Keratinocyte (primary cell): ENCODE data around the gene PRKN. TPM values are rescaled to one million over a fixed set of nuclear protein-coding genes. Genes with fewer than 3 reads are reported as not detected.

Source experiments
- DNase-seq: peaks from one replicate; pipeline ENCODE4 v3.0.0-alpha.2; 2011; ENCODE audit warnings: low read depth, missing footprints, low spot score
- FAIRE-seq: peaks from 2 replicates; lab custom pipeline; 2011; peaks lifted over from hg19 to GRCh38; lab: Jason Lieb, UNC
- H2AFZ ChIP-seq: 2 replicates; pipeline ENCODE4 v1.6.0; 2012; ENCODE audit warnings: low read length, control low read depth, inconsistent platforms; ENCODE audit not compliant: control insufficient read depth
- H3K27ac ChIP-seq: 2 replicates; pipeline ENCODE4 v1.5.1; 2011; ENCODE audit warnings: low read length; ENCODE audit not compliant: control insufficient read depth, insufficient read depth
- H3K27me3 ChIP-seq: 3 replicates; pipeline ENCODE4 v1.6.0; 2011; ENCODE audit warnings: low read length; ENCODE audit not compliant: control insufficient read depth, insufficient read depth; ENCODE audit errors: extremely low read depth
- H3K36me3 ChIP-seq, 2 experiments: 2 replicates in 1 of 2; 3 replicates in 1 of 2; pipeline ENCODE4 v1.5.1; 2011; ENCODE audit warnings: low read length in 2 of 2, mild to moderate bottlenecking in 1 of 2; ENCODE audit not compliant: control insufficient read depth in 2 of 2, insufficient read depth in 2 of 2; ENCODE audit errors: extremely low read depth in 1 of 2
- H3K4me1 ChIP-seq: 3 replicates; pipeline ENCODE4 v1.5.1; 2011; ENCODE audit warnings: low read length; ENCODE audit not compliant: control insufficient read depth, insufficient read depth; ENCODE audit errors: extremely low read depth
- H3K4me2 ChIP-seq: 3 replicates; pipeline ENCODE4 v1.6.0; 2011; ENCODE audit warnings: low read depth, low read length; ENCODE audit not compliant: control insufficient read depth, insufficient read depth; ENCODE audit errors: extremely low read depth
- H3K4me3 ChIP-seq, 3 experiments: fragments of 200-600 bp in 1 of 3; sonication (generic) in 1 of 3; 2 replicates in 2 of 3; 3 replicates in 1 of 3; pipeline ENCODE4 v1.5.1; 2011 to 2016; ENCODE audit warnings: low read length in 3 of 3, mild to moderate bottlenecking in 3 of 3, control low read depth in 2 of 3, inconsistent platforms in 1 of 3, low read depth in 1 of 3, mixed read lengths in 1 of 3, mixed run types in 1 of 3, moderate library complexity in 1 of 3; ENCODE audit not compliant: control insufficient read depth in 2 of 3, insufficient read depth in 2 of 3; ENCODE audit errors: extremely low read depth in 1 of 3
- H3K79me2 ChIP-seq: 2 replicates; pipeline ENCODE4 v1.6.0; 2012; ENCODE audit warnings: low read length; ENCODE audit not compliant: control insufficient read depth, insufficient read depth
- H3K9ac ChIP-seq: 3 replicates; pipeline ENCODE4 v1.6.0; 2011; ENCODE audit warnings: low read length; ENCODE audit not compliant: control insufficient read depth, insufficient read depth; ENCODE audit errors: extremely low read depth
- H3K9me1 ChIP-seq: 3 replicates; pipeline ENCODE4 v1.6.0; 2011; ENCODE audit warnings: low read length; ENCODE audit not compliant: control insufficient read depth, insufficient read depth; ENCODE audit errors: extremely low read depth
- H3K9me3 ChIP-seq: 2 replicates; pipeline ENCODE4 v1.5.1; 2012; ENCODE audit warnings: low read depth, low read length; ENCODE audit not compliant: control insufficient read depth
- H4K20me1 ChIP-seq: 3 replicates; pipeline ENCODE4 v1.6.0; 2011; ENCODE audit warnings: low read length; ENCODE audit not compliant: control insufficient read depth, insufficient read depth; ENCODE audit errors: extremely low read depth
- CTCF ChIP-seq, 3 experiments: IDR thresholded peaks in 1 of 3; conservative IDR thresholded peaks in 1 of 3; optimal IDR thresholded peaks in 1 of 3; 2 replicates in 2 of 3; 3 replicates in 1 of 3; pipeline versions ENCODE3 to v1.5.1; 2011; ENCODE audit warnings: low read length in 3 of 3, mild to moderate bottlenecking in 3 of 3, moderate library complexity in 2 of 3, control low read depth in 1 of 3, inconsistent platforms in 1 of 3; ENCODE audit not compliant: insufficient read depth in 2 of 3; ENCODE audit errors: extremely low read depth in 1 of 3
- EZH2 ChIP-seq: IDR thresholded peaks from one replicate; pipeline ENCODE4 v1.6.1; 2012; ENCODE audit warnings: inconsistent platforms, mild to moderate bottlenecking, low read length, moderate library complexity
- dilution Hi-C: fragments of 300-500 bp; cut with MboI; formaldehyde crosslinking; loops from one replicate; pipeline ENCODE4 v1.7.0; 2020; ENCODE audit warnings: low sequenced_read_pairs; ENCODE audit not compliant: extremely low pct_ligation_motif_present
- polyA plus RNA-seq, 5 experiments: library from polyadenylated mRNA; depleted of rRNA in 3 of 5; stranded (reverse) in 3 of 5; stranded (forward) in 1 of 5; unstranded in 1 of 5; fragments of >200 nt; gene quantifications; 1 replicate in 1 of 5; 2 replicates in 3 of 5; 3 replicates in 1 of 5; pipeline versions ENCODE4 v1.2.1 to v1.2.3, GENCODE V29; 2011 to 2012; ENCODE audit warnings: missing spikeins in 2 of 5, low read depth in 1 of 5, low replicate concordance in 1 of 5

The PRKN gene
- polyA plus RNA-seq, 1 donor (not counting 4 experiments of a cell fraction or from before 2014, with no cell fraction given) = 0.67 TPM

DNA sequence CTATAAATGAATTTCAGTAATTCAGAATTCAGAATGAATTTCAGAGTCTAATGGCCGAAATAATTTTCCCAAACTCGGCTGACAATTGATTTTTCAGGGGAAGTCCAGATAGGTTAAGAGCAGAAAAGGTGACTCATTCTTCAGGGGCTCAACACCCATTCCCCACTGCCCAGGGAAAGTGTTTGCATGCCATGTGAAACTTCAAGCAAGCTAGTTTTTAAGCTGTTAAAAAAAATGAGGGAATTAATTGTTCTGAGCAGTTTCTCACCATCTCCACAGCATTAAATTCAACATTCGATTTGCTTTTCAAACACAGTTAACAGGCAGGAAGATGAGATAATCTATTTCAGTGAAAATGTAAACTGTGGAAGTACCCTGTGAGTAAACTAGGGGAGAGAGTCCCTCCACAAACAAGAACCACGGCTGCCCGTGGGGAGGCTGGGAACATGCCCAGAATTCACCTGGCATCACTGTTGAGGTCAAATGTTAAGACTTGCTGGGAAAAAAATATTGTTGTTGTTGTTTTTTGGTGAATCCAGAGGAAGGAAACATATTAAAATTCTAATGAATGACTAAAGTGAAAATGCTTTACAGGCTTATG, 803.0 kb downstream of the PRKN start:
- no peaks in the 10 kb centered on the region for H3K9me1 ChIP-seq
- no peaks in the 10 kb centered on the region for H3K27me3 ChIP-seq
- H3K4me2 ChIP-seq = no peak overlapping the region
- FAIRE-seq (no peak), DNase-seq (no peak)
- H2AFZ ChIP-seq = no peak overlapping the region
- dilution Hi-C loops = no loop called here
- no peak overlapping the region for H3K4me3 ChIP-seq
- H3K9me3 ChIP-seq = no peaks in the 10 kb centered on the region
- no peak overlapping the region for H3K9ac ChIP-seq
- H3K27ac ChIP-seq = no peak overlapping the region
- H3K4me1 ChIP-seq = no peaks in the 10 kb centered on the region
- no peaks in the 10 kb centered on the region for H3K36me3 ChIP-seq
- no peaks in the 10 kb centered on the region for H3K79me2 ChIP-seq
- no peaks in the 10 kb centered on the region for H4K20me1 ChIP-seq
- TF ChIP-seq EZH2 (no peak), CTCF (optimal IDR thresholded peaks at IDR 0.05 in 1 of 3, IDR thresholded peaks at IDR 0.05 in 1 of 3, conservative IDR thresholded peaks at IDR 0.05 in 1 of 3; ENCODE audit: extremely low read depth in 1 of 3, insufficient read depth in 2 of 3, low read length in 3 of 3) (no peak)

- Histone ChIP-seq H3K9me1 (no peaks in the 10 kb centered on the region), H3K79me2 (no peaks in the 10 kb centered on the region), H3K9me3 (no peaks in the 10 kb centered on the region), H3K27ac (no peak overlapping the region), H3K4me3 (no peak overlapping the region), H3K36me3 (no peaks in the 10 kb centered on the region), H3K9ac (no peak overlapping the region), H3K4me1 (no peaks in the 10 kb centered on the region), H3K27me3 (no peaks in the 10 kb centered on the region), H2AFZ (no peak overlapping the region), H4K20me1 (no peaks in the 10 kb centered on the region), H3K4me2 (no peak overlapping the region)
- TF ChIP-seq EZH2 (no peak), CTCF (optimal IDR thresholded peaks at IDR 0.05 in 1 of 3, IDR thresholded peaks at IDR 0.05 in 1 of 3, conservative IDR thresholded peaks at IDR 0.05 in 1 of 3; ENCODE audit: extremely low read depth in 1 of 3, insufficient read depth in 2 of 3, low read length in 3 of 3) (peak; percentile 46 to 88 (median 60))
- DNase-seq (no peak), FAIRE-seq (peak; percentile 62)
- dilution Hi-C loops = no loop called here
Measured at GRCh38 chr6:161922631-161923119, 804.9 kb downstream of the PRKN start.
